Measurements from ENCODE around the gene GRIP2. TPM values are rescaled to one million over a fixed set of nuclear protein-coding genes. Genes with fewer than 3 reads are reported as not detected.

The GRIP2 gene
- total RNA-seq, 6 experiments from 2014 or later, result 0.04 to 0.44 (median 0.33) TPM; not detected in 1

GRCh38 chr3:14505001-14505802, 34.9 kb downstream of the GRIP2 start:
- peaks cover 0 to 4% (median 0%) of the 10 kb centered on the region in 4 donors for H3K9me3 ChIP-seq
- H3K36me3 ChIP-seq, result no peaks in the 10 kb centered on the region
- TF ChIP-seq CTCF (IDR thresholded peaks at IDR 0.05) (no peak), POLR2A (IDR thresholded peaks at IDR 0.05) (no peak)
- no peak for DNase-seq
- no peak overlapping the region for H3K4me3 ChIP-seq
- H3K4me1 ChIP-seq, result no peaks in the 10 kb centered on the region
- intact Hi-C loops (cut with DNase I), result no loop called here
- WGBS (ENCODE audit: insufficient coverage, low coverage, low lambda C conversion rate, missing lambda C conversion rate), result 82% methylated on average over 7 of the region's 22 CpGs
- ATAC-seq, result peak in 1 of 4 donors; percentile 15
- H3K27me3 ChIP-seq, result no peaks in the 10 kb centered on the region
- no peak overlapping the region for H3K27ac ChIP-seq

GRCh38 chr3:14503706-14504065, 36.5 kb downstream of the GRIP2 start:
- Histone ChIP-seq H3K4me3 (no peak overlapping the region), H3K27ac (no peak overlapping the region), H3K4me1 (no peaks in the 10 kb centered on the region), H3K36me3 (no peaks in the 10 kb centered on the region), H3K27me3 (no peaks in the 10 kb centered on the region), H3K9me3 (peaks cover 0 to 4% (median 0%) of the 10 kb centered on the region in 4 donors)
- 75% methylated on average over 12 of the region's 20 CpGs for WGBS (ENCODE audit: insufficient coverage, low coverage, low lambda C conversion rate, missing lambda C conversion rate)
- intact Hi-C loops (cut with DNase I), result no loop called here
- no peak for TF ChIP-seq POLR2A (IDR thresholded peaks at IDR 0.05)
- no peak for TF ChIP-seq CTCF (IDR thresholded peaks at IDR 0.05)
- DNase-seq, result no peak
- ATAC-seq, result no peak

- no peak overlapping the region for H3K4me3 ChIP-seq
- intact Hi-C loops (cut with DNase I), result no loop called here
- H3K27ac ChIP-seq, result no peak overlapping the region
- DNase-seq (no peak), ATAC-seq (no peak)
- H3K27me3 ChIP-seq, result no peaks in the 10 kb centered on the region
- H3K36me3 ChIP-seq, result no peaks in the 10 kb centered on the region
- no peaks in the 10 kb centered on the region for H3K4me1 ChIP-seq
- WGBS (ENCODE audit: insufficient coverage, low coverage, low lambda C conversion rate, missing lambda C conversion rate), result 69% methylated on average over 9 of the region's 12 CpGs
- TF ChIP-seq POLR2A (IDR thresholded peaks at IDR 0.05) (no peak), CTCF (IDR thresholded peaks at IDR 0.05) (no peak)
- H3K9me3 ChIP-seq, result peaks cover 0 to 4% (median 0%) of the 10 kb centered on the region in 4 donors
These were observed 37.0 kb downstream of the GRIP2 start for GRCh38 chr3:14503033-14503705.

- intact Hi-C loops (cut with DNase I), result no loop called here
- H3K27me3 ChIP-seq, result no peaks in the 10 kb centered on the region
- TF ChIP-seq CTCF (IDR thresholded peaks at IDR 0.05), result no peak
- TF ChIP-seq POLR2A (IDR thresholded peaks at IDR 0.05), result no peak
- no peak overlapping the region for H3K4me3 ChIP-seq
- H3K9me3 ChIP-seq, result peaks cover 0 to 4% (median 0%) of the 10 kb centered on the region in 4 donors
- DNase-seq (no peak), ATAC-seq (no peak)
- H3K4me1 ChIP-seq, result no peaks in the 10 kb centered on the region
- no peak overlapping the region for H3K27ac ChIP-seq
- H3K36me3 ChIP-seq, result no peaks in the 10 kb centered on the region
These were observed 37.7 kb downstream of the GRIP2 start for GRCh38 chr3:14502472-14502871.
